Measurements from ENCODE around the gene SLC17A2. TPM values are rescaled to one million over a fixed set of nuclear protein-coding genes. Genes with fewer than 3 reads are reported as not detected.

SLC17A2 gene
- polyA plus RNA-seq, 6 donors from 2014 or later: not detected

DNA sequence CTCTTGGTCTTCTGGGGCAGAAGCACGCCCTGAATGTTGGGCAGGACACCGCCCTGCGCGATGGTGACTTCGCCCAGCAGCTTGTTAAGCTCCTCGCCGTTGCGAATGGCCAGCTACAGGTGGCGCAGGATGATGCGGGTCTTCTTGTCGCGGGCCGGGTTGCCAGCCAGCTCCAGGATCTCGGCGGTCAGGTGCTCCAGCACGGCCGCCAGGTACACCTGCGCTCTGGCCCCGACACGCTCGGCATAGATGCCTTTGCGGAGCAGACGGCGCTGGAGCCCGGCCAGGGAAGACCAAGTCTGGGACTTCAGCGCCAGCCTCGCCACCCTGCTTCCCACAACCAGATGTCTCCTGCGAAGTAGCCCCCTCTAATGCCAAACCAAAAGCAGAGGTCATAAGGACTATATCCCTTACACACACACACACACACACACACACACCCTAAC lies 48.4 kb downstream of the SLC17A2 start:
- DNase-seq (peak; percentile 37), ATAC-seq (ENCODE audit: low read depth in 2 of 2) (peak; percentile 47 to 74)
- H3K9me3 Mint-ChIP-seq: peaks cover 0 to 14% (median 5%) of the 10 kb centered on the region in 7 donors
- H3K27me3 Mint-ChIP-seq: peaks cover 0 to 14% (median under 1%) of the 10 kb centered on the region in 3 donors
- peak overlapping the region in 6 of 8 donors; percentile 67 to 92 (median 88) for H3K4me3 Mint-ChIP-seq
- peaks cover 4 to 9% (median 7%) of the 10 kb centered on the region in 3 donors for H3K4me1 Mint-ChIP-seq
- peaks cover 0 to 4% of the 10 kb centered on the region in 2 donors for H3K36me3 Mint-ChIP-seq
- peak overlapping the region in 2 of 6 donors; percentile 43 to 77 for H3K27ac Mint-ChIP-seq

DNA sequence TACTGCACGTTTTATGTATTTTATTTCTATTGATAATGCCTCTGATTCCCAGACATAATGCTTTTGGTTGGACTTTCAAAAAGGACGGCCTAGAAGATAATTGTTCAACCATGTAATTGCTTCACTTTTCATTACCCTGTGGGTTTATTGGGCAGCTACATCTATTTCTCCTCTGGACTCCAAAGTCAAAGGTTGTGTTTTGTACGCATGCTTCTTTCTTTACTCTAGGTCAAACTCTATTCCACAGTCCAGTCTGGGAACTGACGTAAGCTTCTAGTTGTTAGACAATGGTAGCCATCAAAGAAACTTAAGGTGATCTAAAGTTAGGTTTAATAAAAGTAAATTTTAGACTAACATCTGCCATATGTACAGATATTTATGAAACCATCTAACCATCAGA lies 49.9 kb downstream of the SLC17A2 start:
- Mint-ChIP-seq H3K27ac (no peak overlapping the region), H3K9me3 (peaks cover 0 to 4% (median 0%) of the 10 kb centered on the region in 7 donors), H3K4me3 (no peak overlapping the region), H3K36me3 (no peaks in the 10 kb centered on the region), H3K27me3 (peaks cover 0 to 22% (median 3%) of the 10 kb centered on the region in 3 donors), H3K4me1 (peaks cover 4 to 9% (median 7%) of the 10 kb centered on the region in 3 donors)
- ATAC-seq (ENCODE audit: low read depth in 2 of 2) (no peak), DNase-seq (no peak)

DNA sequence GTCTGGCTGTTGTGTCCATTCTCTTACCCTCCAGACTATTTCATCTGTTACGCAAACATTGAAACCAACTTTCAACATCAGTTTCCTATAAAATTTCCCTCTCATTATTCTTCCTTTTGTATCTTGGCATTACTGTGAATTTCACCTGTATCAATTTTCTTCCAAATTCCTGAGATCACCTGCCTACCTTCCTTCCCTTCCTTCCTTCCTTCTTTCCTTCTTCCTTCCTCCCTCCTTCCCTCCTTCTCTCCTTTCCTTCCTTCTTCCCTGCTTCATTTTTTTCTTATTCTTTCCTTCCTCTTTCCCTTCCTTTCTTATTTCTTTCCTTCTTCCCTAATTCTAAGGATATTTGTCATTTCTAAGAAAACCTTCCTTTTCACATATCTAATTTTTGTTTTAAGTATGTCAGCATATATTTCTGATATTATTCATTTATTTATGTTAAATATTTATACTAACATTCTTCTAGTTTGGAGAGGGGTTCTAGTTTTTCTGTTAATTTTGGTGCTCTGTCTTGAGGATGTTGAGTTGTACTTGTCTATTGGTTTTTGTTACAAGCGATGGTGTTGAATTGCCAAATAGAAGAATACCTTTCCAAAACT lies 51.7 kb downstream of the SLC17A2 start:
- Mint-ChIP-seq H3K27me3 (peaks cover 3 to 26% (median 5%) of the 10 kb centered on the region in 3 donors), H3K27ac (no peak overlapping the region), H3K4me1 (peaks cover 4 to 9% (median 7%) of the 10 kb centered on the region in 3 donors), H3K36me3 (no peaks in the 10 kb centered on the region), H3K4me3 (no peak overlapping the region), H3K9me3 (no peaks in the 10 kb centered on the region)
- DNase-seq: no peak
- no peak for ATAC-seq (ENCODE audit: low read depth in 2 of 2)

DNA sequence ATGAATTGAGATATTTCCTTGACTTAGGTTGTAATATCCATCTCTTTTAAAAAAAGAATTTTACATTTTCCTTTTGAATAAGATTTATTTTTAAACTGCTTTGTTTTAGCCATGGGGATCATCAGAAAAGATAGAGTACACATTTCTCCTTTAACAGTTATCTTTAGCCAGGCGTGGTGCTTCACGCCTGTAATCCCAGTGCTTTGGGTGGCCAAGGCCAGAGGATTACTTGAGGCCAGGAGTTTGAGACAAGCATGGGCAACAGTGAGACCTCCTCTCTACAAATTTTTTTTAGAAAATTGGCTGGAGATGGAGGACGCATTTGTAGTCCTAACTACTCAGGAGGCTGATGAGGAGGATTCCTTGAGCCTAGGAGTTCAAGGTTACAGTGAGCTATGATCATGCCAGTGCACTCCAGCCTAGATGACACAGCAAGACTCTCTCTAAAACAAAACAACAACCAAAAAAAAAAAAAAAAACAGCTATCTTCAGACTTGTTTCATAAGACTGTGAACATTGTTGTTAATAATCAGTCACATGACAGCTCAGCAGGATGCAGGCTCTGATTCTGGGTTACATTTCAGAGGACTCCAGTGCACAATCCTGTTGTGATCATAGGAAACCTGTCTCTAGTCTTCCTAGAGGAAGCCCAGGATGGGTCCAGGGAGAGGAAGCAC lies 54.4 kb downstream of the SLC17A2 start:
- Mint-ChIP-seq H3K27ac (no peak overlapping the region), H3K9me3 (no peaks in the 10 kb centered on the region), H3K27me3 (peaks cover 5 to 36% (median 6%) of the 10 kb centered on the region in 3 donors), H3K4me1 (peaks cover 0 to 9% (median 3%) of the 10 kb centered on the region in 3 donors), H3K36me3 (no peaks in the 10 kb centered on the region), H3K4me3 (no peak overlapping the region)
- no peak for DNase-seq
- ATAC-seq (ENCODE audit: low read depth in 2 of 2): no peak

DNA sequence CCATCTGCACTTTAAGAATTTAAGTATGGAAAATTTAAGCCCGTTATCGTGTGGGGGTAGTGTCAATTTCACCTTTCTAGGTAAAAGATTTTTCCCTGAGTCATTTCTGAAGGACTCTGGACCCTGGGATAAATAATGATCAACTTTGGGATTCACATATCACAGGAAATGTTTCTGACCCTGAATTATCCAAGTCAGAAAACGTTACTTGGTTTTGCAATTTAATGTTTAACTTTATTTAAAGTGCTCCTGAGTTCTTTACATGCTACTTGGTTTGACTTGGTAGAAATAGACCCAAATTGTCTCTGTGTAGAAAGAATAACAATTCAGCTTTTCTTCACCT lies 55.0 kb downstream of the SLC17A2 start:
- ATAC-seq (ENCODE audit: low read depth in 2 of 2) (no peak), DNase-seq (no peak)
- Mint-ChIP-seq H3K4me1 (peaks cover 0 to 9% (median 3%) of the 10 kb centered on the region in 3 donors), H3K27me3 (peaks cover 5 to 36% (median 6%) of the 10 kb centered on the region in 3 donors), H3K36me3 (no peaks in the 10 kb centered on the region), H3K9me3 (peaks cover 0 to 2% (median 0%) of the 10 kb centered on the region in 7 donors), H3K4me3 (no peak overlapping the region), H3K27ac (no peak overlapping the region)

DNA sequence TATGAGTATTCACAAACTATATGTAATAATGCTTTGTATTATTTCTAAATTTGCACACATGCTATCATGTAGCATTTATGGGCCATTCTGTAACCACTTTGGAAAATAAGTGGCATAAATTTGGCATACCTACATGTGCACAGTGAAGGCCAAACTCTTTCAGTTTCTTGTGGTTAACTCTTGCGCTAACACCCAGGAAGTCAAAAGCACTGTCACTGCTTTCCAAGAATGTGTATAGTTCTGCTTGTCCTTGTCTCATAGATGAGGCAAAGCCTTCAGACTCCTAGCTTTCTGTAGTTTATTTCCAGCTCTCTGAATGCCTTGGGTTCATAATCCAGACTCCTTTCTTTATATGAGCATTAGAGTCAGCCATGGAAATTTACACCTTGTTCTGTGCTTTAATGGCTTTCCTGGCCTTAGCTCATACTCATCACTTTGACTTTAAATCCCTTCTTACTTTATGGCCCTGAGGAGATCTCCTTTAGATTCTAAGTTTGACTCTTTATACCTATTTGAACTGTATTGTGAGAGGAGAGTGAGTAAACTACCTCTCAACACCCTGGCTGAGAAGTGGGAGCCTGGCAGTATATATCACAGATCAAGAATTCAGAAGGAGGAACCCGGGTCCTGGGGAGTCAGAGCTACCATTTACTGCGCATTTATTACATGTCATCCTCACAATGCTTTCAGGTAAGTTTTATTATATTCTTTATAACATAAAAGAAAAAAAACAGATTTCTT lies 55.5 kb downstream of the SLC17A2 start:
- no peak overlapping the region for H3K4me3 Mint-ChIP-seq
- H3K9me3 Mint-ChIP-seq: peaks cover 0 to 2% (median 0%) of the 10 kb centered on the region in 7 donors

DNA sequence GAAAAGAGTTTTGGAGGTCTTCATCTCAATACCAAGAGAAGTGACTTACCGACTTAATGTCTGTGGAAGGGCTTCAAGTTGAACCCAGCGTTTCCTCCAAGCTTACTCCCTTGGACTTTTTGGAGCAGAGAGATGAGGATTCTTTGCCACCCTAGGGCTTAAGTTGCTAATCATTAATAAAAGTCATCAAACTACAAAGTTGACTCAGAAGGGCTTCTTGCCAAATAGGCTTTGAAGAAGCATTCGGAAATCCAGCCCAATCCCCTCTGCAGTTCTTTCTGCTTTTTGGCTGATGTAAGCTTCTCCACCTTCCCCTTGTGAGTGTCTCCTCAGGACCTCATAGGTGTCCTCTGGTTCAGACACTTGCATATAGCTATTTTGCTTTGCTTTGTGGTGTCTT lies 56.4 kb downstream of the SLC17A2 start, which contains the start of gene SLC17A3:
TSS of gene SLC17A3 (minus strand) at position 126 of the 400 bp plus-strand sequence. CDS start 5,856 bp downstream, outside the sequence.
- Mint-ChIP-seq H3K4me3 (no peak within 1 kb of the TSS), H3K4me1 (peaks cover 0 to 9% (median 3%) of the 10 kb centered on the region in 3 donors), H3K27ac (peak within 1 kb of the TSS in 1 of 6 donors; percentile 33), H3K9me3 (peaks cover 0 to 2% (median 0%) of the 10 kb centered on the region in 7 donors), H3K36me3 (no peaks in the 10 kb centered on the region), H3K27me3 (peaks cover 5 to 35% (median 6%) of the 10 kb centered on the region in 3 donors)
- ATAC-seq (ENCODE audit: low read depth in 2 of 2) (no peak), DNase-seq (no peak)

More for the DNA sequence above, 55.5 kb downstream of the SLC17A2 start:
- no peak for DNase-seq
- Mint-ChIP-seq H3K36me3 (no peaks in the 10 kb centered on the region), H3K4me1 (peaks cover 0 to 9% (median 3%) of the 10 kb centered on the region in 3 donors), H3K27ac (no peak overlapping the region), H3K27me3 (peaks cover 5 to 36% (median 6%) of the 10 kb centered on the region in 3 donors)
- no peak for ATAC-seq (ENCODE audit: low read depth in 2 of 2)

DNA sequence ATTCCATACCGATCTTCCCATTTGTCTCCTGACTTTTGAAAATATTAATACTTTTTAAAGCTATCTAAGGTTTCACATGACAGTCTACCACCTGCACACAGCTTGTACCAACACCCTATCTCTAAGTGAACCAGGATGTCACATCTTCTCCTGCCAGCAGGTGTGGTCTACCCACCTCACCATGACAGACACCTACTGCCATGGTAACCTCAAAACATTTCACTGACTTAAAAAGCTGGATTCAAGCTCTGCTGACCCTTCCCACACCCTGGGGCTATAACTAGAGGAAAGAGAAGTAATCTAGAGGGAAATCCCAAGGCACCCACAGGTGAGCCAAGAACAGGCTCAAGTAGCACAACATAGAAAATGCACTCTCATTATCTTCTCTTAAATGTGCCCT lies 57.7 kb downstream of the SLC17A2 start:
- Mint-ChIP-seq H3K36me3 (no peaks in the 10 kb centered on the region), H3K4me3 (no peak overlapping the region), H3K4me1 (peaks cover 0 to 9% (median 3%) of the 10 kb centered on the region in 3 donors), H3K27me3 (peaks cover 5 to 24% (median 6%) of the 10 kb centered on the region in 3 donors), H3K9me3 (peaks cover 0 to 2% (median 0%) of the 10 kb centered on the region in 7 donors), H3K27ac (peak overlapping the region in 1 of 6 donors; percentile 48)
- DNase-seq (no peak), ATAC-seq (ENCODE audit: low read depth in 2 of 2) (peak; percentile 37 to 60)

DNA sequence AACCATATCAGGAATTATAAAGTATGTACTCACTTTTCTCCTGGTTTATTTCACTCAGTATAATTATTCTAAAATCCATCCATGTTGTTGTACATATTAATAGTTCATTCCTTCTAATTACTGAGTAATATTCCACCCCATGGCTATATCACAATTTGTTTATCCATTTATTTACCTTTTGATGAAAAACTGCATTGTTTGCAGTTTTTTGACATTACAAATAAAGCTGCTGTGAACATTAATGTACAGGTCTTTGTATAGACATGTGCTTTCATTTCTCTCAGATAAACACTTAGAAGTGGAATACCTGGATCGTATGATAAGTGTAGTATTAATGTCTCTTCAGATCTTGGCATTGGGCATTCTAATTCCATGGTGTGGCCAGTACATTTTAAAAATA lies 60.7 kb downstream of the SLC17A2 start:
- no peak overlapping the region for H3K4me3 Mint-ChIP-seq
- no peak overlapping the region for H3K27ac Mint-ChIP-seq
- DNase-seq: no peak
- H3K9me3 Mint-ChIP-seq: peaks cover 0 to 4% (median 0%) of the 10 kb centered on the region in 7 donors
- H3K4me1 Mint-ChIP-seq: peaks cover 0 to 9% (median 3%) of the 10 kb centered on the region in 3 donors
- no peaks in the 10 kb centered on the region for H3K36me3 Mint-ChIP-seq
- no peak for ATAC-seq (ENCODE audit: low read depth in 2 of 2)
- peaks cover 2 to 17% (median 8%) of the 10 kb centered on the region in 3 donors for H3K27me3 Mint-ChIP-seq

DNA sequence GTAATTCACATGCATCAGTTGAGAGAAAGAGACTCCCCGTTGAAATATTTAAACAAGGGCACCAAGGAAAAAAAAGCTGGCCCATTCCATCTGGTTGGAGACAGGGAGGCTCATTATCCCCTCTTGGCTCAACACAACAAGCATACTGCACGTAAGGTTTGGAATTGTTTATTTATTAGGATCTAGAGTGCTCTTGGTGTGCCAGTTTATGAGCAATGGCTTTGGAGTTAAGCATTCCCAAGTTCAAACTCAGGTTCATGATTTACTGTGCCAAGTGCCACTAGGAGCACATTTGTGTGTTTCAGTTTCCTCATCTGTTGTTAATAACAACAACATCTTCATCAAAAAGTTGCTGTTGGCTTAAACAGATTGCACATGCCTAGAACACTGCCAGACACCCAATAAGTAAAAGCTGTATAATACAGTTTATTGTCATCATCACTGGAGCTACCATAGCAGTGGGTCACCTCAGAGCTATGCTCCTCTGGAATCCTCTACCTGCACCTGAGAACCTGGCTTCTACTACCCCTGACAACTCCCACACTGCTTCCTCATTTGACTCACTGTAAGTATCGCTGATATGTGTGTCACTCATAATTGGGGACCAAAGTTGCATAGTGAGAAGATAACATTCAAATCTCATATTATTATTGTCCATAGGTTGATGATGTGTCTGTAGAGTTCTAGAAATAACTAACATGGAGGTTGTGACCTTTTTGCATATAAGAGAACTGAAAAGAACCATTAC lies 61.9 kb downstream of the SLC17A2 start:
- no peak for DNase-seq
- peaks cover 14 to 22% (median 17%) of the 10 kb centered on the region in 3 donors for H3K27me3 Mint-ChIP-seq
- peaks cover 0 to 5% (median 0%) of the 10 kb centered on the region in 7 donors for H3K9me3 Mint-ChIP-seq
- no peak overlapping the region for H3K4me3 Mint-ChIP-seq
- no peak overlapping the region for H3K27ac Mint-ChIP-seq
- no peak for ATAC-seq (ENCODE audit: low read depth in 2 of 2)
- peaks cover 0 to 7% of the 10 kb centered on the region in 2 donors for H3K36me3 Mint-ChIP-seq
- peaks cover 0 to 9% (median 3%) of the 10 kb centered on the region in 3 donors for H3K4me1 Mint-ChIP-seq

DNA sequence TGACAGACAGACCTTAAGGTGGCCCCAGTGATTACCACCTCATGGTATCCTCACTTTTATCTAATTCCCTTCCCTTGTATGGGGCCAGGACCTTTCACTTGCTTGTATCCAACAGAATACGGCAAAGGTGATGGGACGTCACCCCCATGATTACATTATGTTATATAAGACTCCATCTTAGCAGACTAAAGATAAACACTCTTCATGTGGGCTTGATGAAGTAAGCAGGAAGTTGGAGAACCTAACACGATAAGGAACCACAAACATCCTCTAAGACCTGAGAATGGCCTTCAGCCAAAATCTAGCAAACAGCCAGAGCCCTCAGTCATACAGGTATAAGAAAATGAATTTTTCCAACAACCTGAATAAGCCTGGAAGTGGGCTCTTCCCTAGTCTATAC lies 64.5 kb downstream of the SLC17A2 start:
- Mint-ChIP-seq H3K27me3 (peaks cover 13 to 22% (median 16%) of the 10 kb centered on the region in 3 donors), H3K27ac (no peak overlapping the region), H3K4me1 (no peaks in the 10 kb centered on the region), H3K9me3 (peaks cover 0 to 7% (median 0%) of the 10 kb centered on the region in 7 donors), H3K4me3 (no peak overlapping the region), H3K36me3 (peaks cover 0 to 9% of the 10 kb centered on the region in 2 donors)
- DNase-seq (no peak), ATAC-seq (ENCODE audit: low read depth in 2 of 2) (no peak)

DNA sequence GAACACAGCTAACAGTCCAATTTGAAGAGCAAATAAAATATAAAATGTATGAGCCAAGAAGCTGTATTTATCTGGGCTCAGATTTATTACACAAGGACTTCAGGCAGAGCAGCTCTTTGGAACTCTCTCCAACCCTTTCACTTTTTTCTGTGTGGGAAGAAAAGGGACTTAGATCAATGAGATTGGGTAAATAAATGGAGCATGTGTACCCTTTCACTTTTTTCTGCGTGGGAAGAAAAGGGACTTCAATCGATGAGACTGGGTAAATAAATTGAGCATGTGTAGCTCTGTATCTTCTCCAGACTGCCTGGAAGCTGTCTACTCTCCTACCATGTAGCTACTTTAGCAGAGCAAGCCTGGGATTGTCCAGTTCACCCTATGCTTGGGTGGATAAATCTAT lies 67.1 kb downstream of the SLC17A2 start:
- peaks cover 0 to 9% of the 10 kb centered on the region in 2 donors for H3K36me3 Mint-ChIP-seq
- no peak overlapping the region for H3K4me3 Mint-ChIP-seq
- peaks cover 0 to 5% (median 0%) of the 10 kb centered on the region in 7 donors for H3K9me3 Mint-ChIP-seq
- ATAC-seq (ENCODE audit: low read depth in 2 of 2) (no peak), DNase-seq (no peak)
- H3K27me3 Mint-ChIP-seq: peaks cover 13 to 27% (median 19%) of the 10 kb centered on the region in 3 donors
- H3K4me1 Mint-ChIP-seq: no peaks in the 10 kb centered on the region
- no peak overlapping the region for H3K27ac Mint-ChIP-seq
